SK-N-SH treated with all-trans-retinoic acid at 6 μM for 48 hours (cell line): ENCODE results near the gene GMEB2.

Experiments
- ATAC-seq: fragments of 200-7000 bp; cut with Tn5 transposase; 3 replicates; pipeline ENCODE4 v1.9.1; 2020; ENCODE audit warnings: mild to moderate bottlenecking, moderate library complexity
- ARNTL ChIP-seq: fragments of 450-650 bp; formaldehyde crosslinking; IDR thresholded peaks from 2 replicates; pipeline ENCODE4 v1.5.0; 2020; ENCODE audit warnings: low read depth, mild to moderate bottlenecking, moderate library complexity, borderline replicate concordance
- BACH2 ChIP-seq: fragments of 250-450 bp; sonication (Bioruptor Pico); IDR thresholded peaks from 2 replicates; pipeline ENCODE4 v1.9.0; 2021; ENCODE audit warnings: mild to moderate bottlenecking, borderline replicate concordance
- ESRRG ChIP-seq: fragments of 250-450 bp; sonication (Bioruptor Pico); IDR thresholded peaks from 2 replicates; pipeline ENCODE4 v1.6.1; 2021; ENCODE audit warnings: mild to moderate bottlenecking
- GLIS3 ChIP-seq: fragments of 250-450 bp; sonication (Bioruptor Pico); IDR thresholded peaks from 2 replicates; pipeline ENCODE4 v1.5.0; 2020; ENCODE audit warnings: mild to moderate bottlenecking, moderate library complexity
- ISL1 ChIP-seq: fragments of 250-450 bp; sonication (Bioruptor Pico); IDR thresholded peaks from 2 replicates; pipeline ENCODE4 v2.1.2; 2022; ENCODE audit warnings: mild to moderate bottlenecking, moderate library complexity
- OSR1 ChIP-seq: fragments of 250-450 bp; sonication (Bioruptor Pico); IDR thresholded peaks from 2 replicates; pipeline ENCODE4 v1.8.0; 2022; ENCODE audit warnings: moderate library complexity, mild to moderate bottlenecking, inconsistent platforms
- RARB ChIP-seq: fragments of 250-450 bp; sonication (Bioruptor Pico); IDR thresholded peaks from 2 replicates; pipeline ENCODE4 v1.8.0; 2021; ENCODE audit warnings: mild to moderate bottlenecking, moderate library complexity
- SNAI2 ChIP-seq: fragments of 250-450 bp; sonication (Bioruptor Pico); IDR thresholded peaks from 2 replicates; pipeline ENCODE4 v1.5.0; 2020; ENCODE audit warnings: mild to moderate bottlenecking, moderate library complexity
- TCF4 ChIP-seq: fragments of 250-450 bp; sonication (Bioruptor Pico); IDR thresholded peaks from 2 replicates; pipeline ENCODE4 v1.8.0; 2021; ENCODE audit warnings: mild to moderate bottlenecking, moderate library complexity, borderline replicate concordance
- TOX ChIP-seq: fragments of 250-450 bp; sonication (Bioruptor Pico); IDR thresholded peaks from 2 replicates; pipeline ENCODE4 v1.8.0; 2021; ENCODE audit warnings: mild to moderate bottlenecking, moderate library complexity, borderline replicate concordance
- ZC3H10 ChIP-seq: fragments of 250-450 bp; sonication (Bioruptor Pico); IDR thresholded peaks from 2 replicates; pipeline ENCODE4 v1.5.1; 2021; ENCODE audit warnings: mild to moderate bottlenecking, moderate library complexity
- ZFP30 ChIP-seq: fragments of 450-650 bp; formaldehyde crosslinking; IDR thresholded peaks from 2 replicates; pipeline ENCODE4 v1.5.0; 2022; ENCODE audit warnings: mild to moderate bottlenecking, moderate library complexity
- ZNF565 ChIP-seq: fragments of 450-650 bp; formaldehyde crosslinking; conservative IDR thresholded peaks from 2 replicates; pipeline ENCODE4 v1.5.0; 2020; ENCODE audit warnings: low read depth, mild to moderate bottlenecking, moderate library complexity
- ZNF8 ChIP-seq: fragments of 450-650 bp; formaldehyde crosslinking; IDR thresholded peaks from 2 replicates; pipeline ENCODE4 v1.5.0; 2020; ENCODE audit warnings: mild to moderate bottlenecking, moderate library complexity
- TF ChIP-seq, protein P1 (sequence below): fragments of 250-450 bp; sonication (Bioruptor Pico); IDR thresholded peaks from 2 replicates; pipeline ENCODE4 v1.8.0; 2021; ENCODE audit warnings: low read depth, mild to moderate bottlenecking, moderate library complexity, borderline replicate concordance
- TF ChIP-seq, protein P2 (sequence below): fragments of 250-450 bp; sonication (Bioruptor Pico); IDR thresholded peaks from 2 replicates; pipeline ENCODE4 v1.5.1; 2020; ENCODE audit warnings: low read depth, mild to moderate bottlenecking, moderate library complexity
- TF ChIP-seq, protein P3 (sequence below): fragments of 250-450 bp; sonication (Bioruptor Pico); IDR thresholded peaks from 2 replicates; pipeline ENCODE4 v1.5.1; 2021; ENCODE audit warnings: mild to moderate bottlenecking, moderate library complexity
- TF ChIP-seq, protein P4 (sequence below): fragments of 250-450 bp; sonication (Bioruptor Pico); IDR thresholded peaks from 2 replicates; pipeline ENCODE4 v1.8.0; 2020; ENCODE audit warnings: mild to moderate bottlenecking, moderate library complexity, borderline replicate concordance
- TF ChIP-seq, protein P5 (sequence below): fragments of 250-450 bp; sonication (Bioruptor Pico); IDR thresholded peaks from 2 replicates; pipeline ENCODE4 v1.5.0; 2020; ENCODE audit warnings: mild to moderate bottlenecking, moderate library complexity

The GMEB2 gene

DNA sequence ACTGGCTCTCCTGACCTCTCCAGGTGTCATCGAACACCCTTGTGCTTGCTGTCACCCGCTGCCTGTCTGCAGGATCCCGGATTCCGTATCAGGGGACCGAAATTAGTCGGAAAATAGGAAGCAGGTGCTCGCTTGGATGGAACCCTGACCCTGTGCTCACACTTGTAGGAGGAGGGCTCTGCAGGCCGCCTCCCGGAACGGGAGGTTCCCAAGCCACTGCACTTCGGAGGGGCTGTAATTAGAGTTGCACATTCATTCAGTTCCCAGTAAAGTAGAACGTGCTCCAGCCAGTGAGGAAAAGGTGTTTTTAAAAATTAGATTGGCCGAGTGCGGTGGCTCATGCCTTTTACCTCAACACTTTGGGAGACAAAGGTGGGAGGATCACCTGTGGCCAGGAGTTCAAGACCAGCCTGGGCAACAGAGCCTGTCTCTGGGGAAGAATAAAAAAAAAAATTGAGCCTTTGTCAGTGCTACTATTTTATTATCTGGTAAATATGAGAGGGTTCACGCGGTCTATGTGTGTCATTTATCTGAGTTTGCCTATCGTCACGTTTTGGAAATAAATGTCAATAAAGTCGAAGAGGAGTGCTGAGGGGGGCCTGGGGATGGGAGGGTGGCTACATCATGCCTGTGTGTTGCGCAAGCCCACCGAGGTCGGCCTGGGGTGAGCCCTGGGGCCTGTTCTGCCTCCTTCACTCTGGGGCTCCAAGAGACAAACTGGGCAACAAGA is 1.5 kb upstream of the GMEB2 start (continued):
- no peak for TF ChIP-seq OSR1 (CRISPR knock-in tag)
- TF ChIP-seq, protein P1, sequence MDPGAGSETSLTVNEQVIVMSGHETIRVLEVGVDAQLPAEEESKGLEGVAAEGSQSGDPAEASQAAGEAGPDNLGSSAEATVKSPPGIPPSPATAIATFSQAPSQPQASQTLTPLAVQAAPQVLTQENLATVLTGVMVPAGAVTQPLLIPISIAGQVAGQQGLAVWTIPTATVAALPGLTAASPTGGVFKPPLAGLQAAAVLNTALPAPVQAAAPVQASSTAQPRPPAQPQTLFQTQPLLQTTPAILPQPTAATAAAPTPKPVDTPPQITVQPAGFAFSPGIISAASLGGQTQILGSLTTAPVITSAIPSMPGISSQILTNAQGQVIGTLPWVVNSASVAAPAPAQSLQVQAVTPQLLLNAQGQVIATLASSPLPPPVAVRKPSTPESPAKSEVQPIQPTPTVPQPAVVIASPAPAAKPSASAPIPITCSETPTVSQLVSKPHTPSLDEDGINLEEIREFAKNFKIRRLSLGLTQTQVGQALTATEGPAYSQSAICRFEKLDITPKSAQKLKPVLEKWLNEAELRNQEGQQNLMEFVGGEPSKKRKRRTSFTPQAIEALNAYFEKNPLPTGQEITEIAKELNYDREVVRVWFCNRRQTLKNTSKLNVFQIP (CRISPR knock-in tag), result no peak
- TF ChIP-seq, all 23 proteins: peak for 0

DNA sequence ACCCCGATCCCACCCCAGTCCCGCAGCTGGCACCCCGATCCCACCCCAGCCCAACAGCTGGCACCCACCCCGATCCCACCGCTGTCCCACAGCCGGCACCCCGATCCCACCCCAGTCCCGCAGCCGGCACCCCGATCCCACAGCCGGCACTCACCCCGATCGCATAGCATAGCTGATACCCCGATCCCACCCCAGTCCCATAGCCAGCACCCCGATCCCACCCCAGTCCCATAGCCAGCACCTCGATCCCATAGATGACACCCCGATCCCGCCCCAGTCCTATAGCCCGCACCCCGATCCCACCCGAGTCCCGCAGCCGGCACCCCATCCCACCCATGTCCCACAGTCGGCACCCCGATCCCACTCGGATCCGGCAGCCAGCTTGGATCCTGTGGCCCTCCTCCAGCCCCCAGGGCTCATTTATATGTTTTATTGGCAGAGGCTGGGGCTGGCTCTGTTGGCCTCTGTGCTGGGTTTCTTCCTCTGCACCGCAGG is 897 bp upstream of the GMEB2 start:
- no peak for TF ChIP-seq ESRRG
- TF ChIP-seq TCF4 (CRISPR knock-in tag), result no peak
- no peak for TF ChIP-seq ZNF8
- peak; percentile 53 for ATAC-seq

DNA sequence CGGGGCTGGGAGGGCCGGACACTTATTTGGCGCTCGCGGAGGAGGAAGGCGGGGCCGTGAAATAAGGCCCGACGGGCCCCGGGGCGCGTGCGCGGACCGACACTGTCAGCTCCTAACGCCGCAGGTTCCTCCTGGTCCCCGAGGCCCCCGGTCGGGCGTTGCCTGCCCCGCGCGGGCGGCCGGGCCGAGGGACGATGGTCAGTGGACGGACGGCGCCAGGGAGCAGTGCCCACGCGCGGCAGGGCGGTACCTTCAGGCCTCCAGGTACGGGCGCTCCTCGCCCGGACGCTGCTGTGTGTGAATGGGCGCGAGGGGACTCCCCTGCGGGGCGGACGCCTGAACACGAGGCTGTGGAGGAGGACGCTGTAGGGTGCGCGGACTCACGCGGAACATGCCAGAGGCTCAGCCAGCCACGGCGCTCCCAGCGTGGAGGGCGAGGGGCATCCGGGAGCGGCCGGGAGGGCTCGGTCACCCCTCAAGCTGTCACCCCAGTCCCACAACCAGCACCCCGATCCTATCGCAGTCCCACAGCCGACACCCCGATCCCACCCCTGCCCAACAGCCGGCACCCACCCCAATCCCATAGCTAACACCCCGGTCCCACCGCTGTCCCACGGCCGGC is 339 bp upstream of the GMEB2 start:
- no peak for TF ChIP-seq ZNF565
- no peak for TF ChIP-seq RARB (CRISPR knock-in tag)
- TF ChIP-seq, protein P2, sequence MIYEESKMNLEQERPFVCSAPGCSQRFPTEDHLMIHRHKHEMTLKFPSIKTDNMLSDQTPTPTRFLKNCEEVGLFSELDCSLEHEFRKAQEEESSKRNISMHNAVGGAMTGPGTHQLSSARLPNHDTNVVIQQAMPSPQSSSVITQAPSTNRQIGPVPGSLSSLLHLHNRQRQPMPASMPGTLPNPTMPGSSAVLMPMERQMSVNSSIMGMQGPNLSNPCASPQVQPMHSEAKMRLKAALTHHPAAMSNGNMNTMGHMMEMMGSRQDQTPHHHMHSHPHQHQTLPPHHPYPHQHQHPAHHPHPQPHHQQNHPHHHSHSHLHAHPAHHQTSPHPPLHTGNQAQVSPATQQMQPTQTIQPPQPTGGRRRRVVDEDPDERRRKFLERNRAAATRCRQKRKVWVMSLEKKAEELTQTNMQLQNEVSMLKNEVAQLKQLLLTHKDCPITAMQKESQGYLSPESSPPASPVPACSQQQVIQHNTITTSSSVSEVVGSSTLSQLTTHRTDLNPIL (CRISPR knock-in tag), result no peak
- TF ChIP-seq SNAI2, result no peak
- no peak for TF ChIP-seq GLIS3 (CRISPR knock-in tag)
- TF ChIP-seq ZC3H10 (CRISPR knock-in tag), result no peak
- peak; percentile 77 for ATAC-seq

DNA sequence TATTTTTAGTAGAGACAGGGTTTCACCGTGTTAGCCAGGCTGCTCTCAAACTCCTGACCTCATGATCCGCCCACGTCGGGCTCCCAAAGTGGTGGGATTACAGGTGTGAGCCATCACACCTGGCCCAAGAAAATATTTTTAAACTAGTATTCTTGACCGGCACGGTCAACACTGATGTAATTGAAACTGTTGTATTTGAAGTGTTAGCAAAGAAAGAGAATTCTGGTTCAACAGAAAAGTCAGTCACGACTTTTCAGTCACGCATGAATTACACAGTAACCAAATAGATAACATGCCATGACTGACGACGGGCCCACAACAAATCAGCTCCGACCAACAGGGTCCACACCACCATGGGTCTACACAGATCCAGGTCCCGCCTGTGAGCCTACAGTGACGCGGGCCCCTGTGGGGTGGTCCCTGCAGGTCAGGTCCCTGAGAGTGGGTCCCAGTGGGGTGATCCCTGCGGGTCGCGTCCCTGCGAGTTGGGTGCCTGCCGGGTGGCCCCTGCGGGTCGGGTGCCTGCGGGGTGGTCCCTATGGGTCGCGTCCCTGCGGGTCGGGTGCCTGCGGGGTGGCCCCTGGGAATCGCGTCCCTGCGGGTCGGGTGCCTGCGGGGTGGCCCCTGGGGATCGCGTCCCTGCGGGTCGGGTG is 1.0 kb downstream of the GMEB2 start:
- TF ChIP-seq TOX (CRISPR knock-in tag), result no peak
- TF ChIP-seq BACH2, result no peak
- TF ChIP-seq ZNF8, result no peak
- no peak for TF ChIP-seq ARNTL
- TF ChIP-seq, protein P3, sequence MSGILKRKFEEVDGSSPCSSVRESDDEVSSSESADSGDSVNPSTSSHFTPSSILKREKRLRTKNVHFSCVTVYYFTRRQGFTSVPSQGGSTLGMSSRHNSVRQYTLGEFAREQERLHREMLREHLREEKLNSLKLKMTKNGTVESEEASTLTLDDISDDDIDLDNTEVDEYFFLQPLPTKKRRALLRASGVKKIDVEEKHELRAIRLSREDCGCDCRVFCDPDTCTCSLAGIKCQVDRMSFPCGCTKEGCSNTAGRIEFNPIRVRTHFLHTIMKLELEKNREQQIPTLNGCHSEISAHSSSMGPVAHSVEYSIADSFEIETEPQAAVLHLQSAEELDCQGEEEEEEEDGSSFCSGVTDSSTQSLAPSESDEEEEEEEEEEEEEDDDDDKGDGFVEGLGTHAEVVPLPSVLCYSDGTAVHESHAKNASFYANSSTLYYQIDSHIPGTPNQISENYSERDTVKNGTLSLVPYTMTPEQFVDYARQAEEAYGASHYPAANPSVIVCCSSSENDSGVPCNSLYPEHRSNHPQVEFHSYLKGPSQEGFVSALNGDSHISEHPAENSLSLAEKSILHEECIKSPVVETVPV (CRISPR knock-in tag), result no peak
- no peak for TF ChIP-seq TCF4 (CRISPR knock-in tag)
- TF ChIP-seq RARB (CRISPR knock-in tag), result no peak
- TF ChIP-seq ZNF565, result no peak
- TF ChIP-seq, protein P4, sequence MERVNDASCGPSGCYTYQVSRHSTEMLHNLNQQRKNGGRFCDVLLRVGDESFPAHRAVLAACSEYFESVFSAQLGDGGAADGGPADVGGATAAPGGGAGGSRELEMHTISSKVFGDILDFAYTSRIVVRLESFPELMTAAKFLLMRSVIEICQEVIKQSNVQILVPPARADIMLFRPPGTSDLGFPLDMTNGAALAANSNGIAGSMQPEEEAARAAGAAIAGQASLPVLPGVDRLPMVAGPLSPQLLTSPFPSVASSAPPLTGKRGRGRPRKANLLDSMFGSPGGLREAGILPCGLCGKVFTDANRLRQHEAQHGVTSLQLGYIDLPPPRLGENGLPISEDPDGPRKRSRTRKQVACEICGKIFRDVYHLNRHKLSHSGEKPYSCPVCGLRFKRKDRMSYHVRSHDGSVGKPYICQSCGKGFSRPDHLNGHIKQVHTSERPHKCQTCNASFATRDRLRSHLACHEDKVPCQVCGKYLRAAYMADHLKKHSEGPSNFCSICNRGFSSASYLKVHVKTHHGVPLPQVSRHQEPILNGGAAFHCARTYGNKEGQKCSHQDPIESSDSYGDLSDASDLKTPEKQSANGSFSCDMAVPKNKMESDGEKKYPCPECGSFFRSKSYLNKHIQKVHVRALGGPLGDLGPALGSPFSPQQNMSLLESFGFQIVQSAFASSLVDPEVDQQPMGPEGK (CRISPR knock-in tag), result no peak
- TF ChIP-seq, protein P2 (CRISPR knock-in tag), result no peak
- TF ChIP-seq ESRRG, result no peak
- ATAC-seq, result no peak

DNA sequence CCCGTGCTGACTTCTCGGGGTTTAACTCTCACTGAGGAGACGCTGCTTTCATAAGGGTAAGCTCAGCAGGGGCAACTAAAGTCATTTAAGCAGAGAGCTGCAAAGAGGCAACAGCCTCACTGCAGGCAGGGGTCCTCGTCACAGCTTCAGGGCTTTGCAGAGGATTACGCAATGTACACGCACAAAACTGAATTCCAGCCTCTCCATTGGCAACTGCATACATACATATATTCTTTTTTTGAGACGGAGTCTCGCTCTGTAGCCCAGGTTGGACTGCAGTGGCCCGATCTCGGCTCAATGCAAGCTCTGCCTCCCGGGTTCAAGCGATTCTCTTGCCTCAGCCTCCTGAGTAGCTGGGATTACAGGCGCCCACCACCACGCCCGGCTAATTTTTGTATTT is 2.4 kb downstream of the GMEB2 start:
- no peak for ATAC-seq
- TF ChIP-seq, protein P2 (CRISPR knock-in tag), result no peak
- TF ChIP-seq ISL1 (CRISPR knock-in tag), result no peak
- TF ChIP-seq ZNF565, result no peak
- no peak for TF ChIP-seq TOX (CRISPR knock-in tag)
- no peak for TF ChIP-seq ARNTL
- TF ChIP-seq, protein P5, sequence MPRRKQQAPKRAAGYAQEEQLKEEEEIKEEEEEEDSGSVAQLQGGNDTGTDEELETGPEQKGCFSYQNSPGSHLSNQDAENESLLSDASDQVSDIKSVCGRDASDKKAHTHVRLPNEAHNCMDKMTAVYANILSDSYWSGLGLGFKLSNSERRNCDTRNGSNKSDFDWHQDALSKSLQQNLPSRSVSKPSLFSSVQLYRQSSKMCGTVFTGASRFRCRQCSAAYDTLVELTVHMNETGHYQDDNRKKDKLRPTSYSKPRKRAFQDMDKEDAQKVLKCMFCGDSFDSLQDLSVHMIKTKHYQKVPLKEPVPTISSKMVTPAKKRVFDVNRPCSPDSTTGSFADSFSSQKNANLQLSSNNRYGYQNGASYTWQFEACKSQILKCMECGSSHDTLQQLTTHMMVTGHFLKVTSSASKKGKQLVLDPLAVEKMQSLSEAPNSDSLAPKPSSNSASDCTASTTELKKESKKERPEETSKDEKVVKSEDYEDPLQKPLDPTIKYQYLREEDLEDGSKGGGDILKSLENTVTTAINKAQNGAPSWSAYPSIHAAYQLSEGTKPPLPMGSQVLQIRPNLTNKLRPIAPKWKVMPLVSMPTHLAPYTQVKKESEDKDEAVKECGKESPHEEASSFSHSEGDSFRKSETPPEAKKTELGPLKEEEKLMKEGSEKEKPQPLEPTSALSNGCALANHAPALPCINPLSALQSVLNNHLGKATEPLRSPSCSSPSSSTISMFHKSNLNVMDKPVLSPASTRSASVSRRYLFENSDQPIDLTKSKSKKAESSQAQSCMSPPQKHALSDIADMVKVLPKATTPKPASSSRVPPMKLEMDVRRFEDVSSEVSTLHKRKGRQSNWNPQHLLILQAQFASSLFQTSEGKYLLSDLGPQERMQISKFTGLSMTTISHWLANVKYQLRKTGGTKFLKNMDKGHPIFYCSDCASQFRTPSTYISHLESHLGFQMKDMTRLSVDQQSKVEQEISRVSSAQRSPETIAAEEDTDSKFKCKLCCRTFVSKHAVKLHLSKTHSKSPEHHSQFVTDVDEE, result no peak
- TF ChIP-seq RARB (CRISPR knock-in tag), result no peak
- TF ChIP-seq ZFP30, result no peak
- TF ChIP-seq OSR1 (CRISPR knock-in tag), result no peak
